Measurements from ENCODE around the gene RCSD1. TPM values are rescaled to one million over a fixed set of nuclear protein-coding genes. Genes with fewer than 3 reads are reported as not detected.

Gene RCSD1
- total and polyA plus RNA-seq, 11 donors, result 14.1 to 51.5 (median 29.6) TPM

GRCh38 chr1:167666416-167666815 lies 36.4 kb downstream of the RCSD1 start:
- no peak for TF ChIP-seq CTCF (IDR thresholded peaks at IDR 0.05)
- TF ChIP-seq POLR2A (IDR thresholded peaks at IDR 0.05), result peak in 1 of 2 donors; percentile 19
- H3K4me3 ChIP-seq, result no peak overlapping the region
- DNase-seq (peak in 4 of 5 donors; percentile 52 to 78 (median 70)), ATAC-seq (peak in 3 of 4 donors; percentile 13 to 75 (median 57))
- peak overlapping the region in 11 of 12 donors; percentile 9 to 80 (median 61) for H3K27ac ChIP-seq
- H3K9me3 ChIP-seq, result no peaks in the 10 kb centered on the region
- H3K4me1 ChIP-seq, result peaks cover 38 to 96% (median 84%) of the 10 kb centered on the region in 12 donors
- no peaks in the 10 kb centered on the region for H3K27me3 ChIP-seq
- H3K36me3 ChIP-seq, result peaks cover 0 to 7% (median 0%) of the 10 kb centered on the region in 9 donors
- intact Hi-C loops (cut with DNase I), result loop anchor here in 1 of 10 donors (2.0 kb wide), 1 partner anchor 36 kb away; the partner anchor contains the start of gene RCSD1
- 45 to 58% (median 47%) methylated on average over 4 of the region's 4 CpGs for WGBS, 4 donors

- DNase-seq, result no peak
- H3K9me3 ChIP-seq, result no peaks in the 10 kb centered on the region
- intact Hi-C loops (cut with DNase I), result loop anchor here in 1 of 10 donors (2.0 kb wide), 1 partner anchor 37 kb away; the partner anchor contains the start of gene RCSD1
- ATAC-seq, result no peak
- peaks cover 29 to 96% (median 73%) of the 10 kb centered on the region in 12 donors for H3K4me1 ChIP-seq
- H3K4me3 ChIP-seq, result no peak overlapping the region
- no peaks in the 10 kb centered on the region for H3K27me3 ChIP-seq
- 87 to 98% (median 92%) methylated on average over 2 of the region's 2 CpGs for WGBS, 4 donors
- H3K27ac ChIP-seq, result peak overlapping the region in 8 of 12 donors; percentile 9 to 80 (median 63)
- TF ChIP-seq POLR2A (IDR thresholded peaks at IDR 0.05) (no peak), CTCF (IDR thresholded peaks at IDR 0.05) (no peak)
- peaks cover 0 to 14% (median 0%) of the 10 kb centered on the region in 9 donors for H3K36me3 ChIP-seq
Measured at GRCh38 chr1:167667536-167667935, 37.5 kb downstream of the RCSD1 start.

- no peaks in the 10 kb centered on the region for H3K27me3 ChIP-seq
- peaks cover 0 to 14% (median 0%) of the 10 kb centered on the region in 9 donors for H3K36me3 ChIP-seq
- no peaks in the 10 kb centered on the region for H3K9me3 ChIP-seq
- DNase-seq (no peak), ATAC-seq (no peak)
- peak overlapping the region in 5 of 12 donors; percentile 19 to 71 (median 61) for H3K27ac ChIP-seq
- no peak overlapping the region for H3K4me3 ChIP-seq
- TF ChIP-seq CTCF (IDR thresholded peaks at IDR 0.05) (no peak), POLR2A (IDR thresholded peaks at IDR 0.05) (no peak)
- peaks cover 23 to 94% (median 68%) of the 10 kb centered on the region in 12 donors for H3K4me1 ChIP-seq
- intact Hi-C loops (cut with DNase I), result no loop called here
- 92 to 97% (median 93%) methylated on average over 6 of the region's 6 CpGs for WGBS, 4 donors
Measured at GRCh38 chr1:167668108-167668507, 38.1 kb downstream of the RCSD1 start.

GRCh38 chr1:167669209-167670124 lies 39.4 kb downstream of the RCSD1 start:
- Histone ChIP-seq H3K4me3 (no peak overlapping the region), H3K4me1 (peaks cover 13 to 90% (median 54%) of the 10 kb centered on the region in 12 donors), H3K9me3 (no peaks in the 10 kb centered on the region), H3K27me3 (no peaks in the 10 kb centered on the region), H3K36me3 (peaks cover 0 to 26% (median 12%) of the 10 kb centered on the region in 9 donors), H3K27ac (peak overlapping the region in 10 of 12 donors; percentile 14 to 66 (median 46))
- DNase-seq (peak in 1 of 5 donors; percentile 69), ATAC-seq (peak; percentile 29 to 83 (median 68))
- TF ChIP-seq POLR2A (IDR thresholded peaks at IDR 0.05) (no peak), CTCF (IDR thresholded peaks at IDR 0.05) (no peak)
- 16 to 34% (median 27%) methylated on average over 5 to 6 of the region's 6 CpGs for WGBS, 4 donors
- intact Hi-C loops (cut with DNase I), result no loop called here
